Measurements from ENCODE around the gene KIF1A.

KIF1A gene

DNA sequence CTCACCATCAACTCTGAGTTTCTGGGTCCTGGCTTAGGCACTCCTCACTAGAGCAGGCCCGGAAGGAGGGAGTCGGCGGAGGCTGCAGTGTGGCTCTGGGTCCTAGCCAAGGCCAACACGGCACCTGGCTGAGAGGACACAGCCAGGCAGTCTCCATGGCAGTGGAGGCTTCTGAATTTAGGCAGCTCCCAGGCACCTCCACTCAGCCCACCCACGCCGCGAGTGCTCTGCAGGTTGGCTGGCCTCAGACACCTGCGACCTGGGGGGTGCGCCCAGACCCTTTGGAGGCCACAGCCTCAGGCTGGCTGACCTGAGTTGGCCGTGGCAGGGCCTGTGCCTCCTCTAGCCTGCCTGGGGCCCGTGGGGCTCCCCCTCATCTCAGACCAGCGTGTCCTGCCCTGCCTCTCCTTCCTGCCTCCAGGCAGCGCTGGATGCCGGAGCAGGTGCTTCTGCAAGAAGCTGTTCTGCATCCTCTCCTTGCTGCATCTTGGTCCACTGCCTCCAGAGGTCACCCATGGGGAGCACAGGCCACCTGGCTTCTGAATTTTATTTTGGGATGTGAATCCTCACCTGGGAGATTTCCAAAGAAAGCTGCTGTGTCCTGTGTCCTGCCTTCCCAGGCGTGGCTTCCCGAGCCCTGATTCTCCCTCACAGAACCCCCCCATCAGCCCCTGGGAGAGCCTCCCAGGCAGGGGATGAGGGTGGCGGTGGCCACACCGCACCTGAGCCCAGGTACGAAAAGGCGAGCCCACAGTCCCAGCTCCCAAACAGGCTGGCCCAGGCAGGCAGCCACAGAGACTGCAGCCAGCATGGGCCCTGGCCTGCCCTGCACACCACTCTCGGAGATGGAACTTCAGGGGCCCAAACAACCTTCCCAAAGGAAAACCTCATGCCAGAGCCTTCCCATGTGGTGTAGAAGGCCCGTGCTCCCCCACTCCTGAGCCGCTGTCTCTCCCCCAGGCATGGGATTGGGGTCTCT lies 105.0 kb downstream of the KIF1A start:
- no peak overlapping the region for H3K4me3 ChIP-seq (ENCODE audit: low read depth, low read length)
- no peak for DNase-seq (ENCODE audit: low read depth, low spot score)
- POLR2A ChIA-PET, result no interaction called here
- CTCF ChIA-PET, result interaction anchor here (1.3 kb wide), 1 partner anchor 26 kb away, joined by 3 read pairs; no protein-coding TSS in a partner anchor
- TF ChIP-seq, protein P1, sequence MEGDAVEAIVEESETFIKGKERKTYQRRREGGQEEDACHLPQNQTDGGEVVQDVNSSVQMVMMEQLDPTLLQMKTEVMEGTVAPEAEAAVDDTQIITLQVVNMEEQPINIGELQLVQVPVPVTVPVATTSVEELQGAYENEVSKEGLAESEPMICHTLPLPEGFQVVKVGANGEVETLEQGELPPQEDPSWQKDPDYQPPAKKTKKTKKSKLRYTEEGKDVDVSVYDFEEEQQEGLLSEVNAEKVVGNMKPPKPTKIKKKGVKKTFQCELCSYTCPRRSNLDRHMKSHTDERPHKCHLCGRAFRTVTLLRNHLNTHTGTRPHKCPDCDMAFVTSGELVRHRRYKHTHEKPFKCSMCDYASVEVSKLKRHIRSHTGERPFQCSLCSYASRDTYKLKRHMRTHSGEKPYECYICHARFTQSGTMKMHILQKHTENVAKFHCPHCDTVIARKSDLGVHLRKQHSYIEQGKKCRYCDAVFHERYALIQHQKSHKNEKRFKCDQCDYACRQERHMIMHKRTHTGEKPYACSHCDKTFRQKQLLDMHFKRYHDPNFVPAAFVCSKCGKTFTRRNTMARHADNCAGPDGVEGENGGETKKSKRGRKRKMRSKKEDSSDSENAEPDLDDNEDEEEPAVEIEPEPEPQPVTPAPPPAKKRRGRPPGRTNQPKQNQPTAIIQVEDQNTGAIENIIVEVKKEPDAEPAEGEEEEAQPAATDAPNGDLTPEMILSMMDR (IDR thresholded peaks at IDR 0.05; ENCODE audit: insufficient read depth, low read length, missing control alignments), result no peak

DNA sequence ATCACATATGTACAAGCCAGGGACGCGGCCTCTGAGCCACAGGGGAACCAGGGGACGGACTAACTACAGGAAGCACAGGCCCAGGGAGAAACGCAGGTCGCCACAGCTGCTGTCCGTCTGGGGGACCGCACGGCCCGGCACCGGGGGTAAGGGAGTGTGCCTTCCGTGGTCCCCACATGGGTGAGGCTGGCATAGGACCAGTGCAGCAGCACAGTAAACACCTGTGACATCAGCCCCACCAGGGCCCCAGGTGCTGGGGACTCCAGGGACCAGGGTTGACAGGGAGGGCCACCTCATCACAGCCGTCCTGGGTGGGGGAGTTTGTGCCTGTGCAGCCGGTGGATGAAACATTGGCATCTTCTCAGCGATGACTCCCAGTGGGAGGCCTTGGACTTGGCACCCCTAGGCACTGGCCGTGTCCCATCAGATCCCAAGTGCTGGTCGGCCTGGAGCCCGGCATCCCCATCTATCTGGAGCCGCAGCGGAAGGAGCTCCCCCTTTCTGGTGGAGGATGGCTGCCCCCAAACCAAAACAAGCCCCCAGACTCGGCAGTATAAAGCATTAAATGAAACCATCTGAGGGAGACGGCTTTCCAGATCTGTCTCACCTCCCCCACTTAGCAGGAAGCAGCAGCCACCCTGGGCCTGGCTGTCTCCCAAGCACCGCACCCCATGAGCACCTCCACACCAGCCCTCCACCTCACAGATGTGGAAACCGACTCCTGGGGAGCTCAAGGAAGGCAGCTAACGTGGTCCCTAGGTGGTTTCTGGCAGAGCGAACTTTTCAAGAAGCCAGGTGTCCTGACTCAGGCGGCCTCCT lies 105.9 kb downstream of the KIF1A start:
- TF ChIP-seq, protein P1 (IDR thresholded peaks at IDR 0.05; ENCODE audit: insufficient read depth, low read length, missing control alignments), result no peak
- H3K4me3 ChIP-seq (ENCODE audit: low read depth, low read length), result no peak overlapping the region
- DNase-seq (ENCODE audit: low read depth, low spot score), result no peak
- POLR2A ChIA-PET, result no interaction called here
- CTCF ChIA-PET, result interaction anchor here (1.3 kb wide), 1 partner anchor 27 kb away, joined by 3 read pairs; no protein-coding TSS in a partner anchor

DNA sequence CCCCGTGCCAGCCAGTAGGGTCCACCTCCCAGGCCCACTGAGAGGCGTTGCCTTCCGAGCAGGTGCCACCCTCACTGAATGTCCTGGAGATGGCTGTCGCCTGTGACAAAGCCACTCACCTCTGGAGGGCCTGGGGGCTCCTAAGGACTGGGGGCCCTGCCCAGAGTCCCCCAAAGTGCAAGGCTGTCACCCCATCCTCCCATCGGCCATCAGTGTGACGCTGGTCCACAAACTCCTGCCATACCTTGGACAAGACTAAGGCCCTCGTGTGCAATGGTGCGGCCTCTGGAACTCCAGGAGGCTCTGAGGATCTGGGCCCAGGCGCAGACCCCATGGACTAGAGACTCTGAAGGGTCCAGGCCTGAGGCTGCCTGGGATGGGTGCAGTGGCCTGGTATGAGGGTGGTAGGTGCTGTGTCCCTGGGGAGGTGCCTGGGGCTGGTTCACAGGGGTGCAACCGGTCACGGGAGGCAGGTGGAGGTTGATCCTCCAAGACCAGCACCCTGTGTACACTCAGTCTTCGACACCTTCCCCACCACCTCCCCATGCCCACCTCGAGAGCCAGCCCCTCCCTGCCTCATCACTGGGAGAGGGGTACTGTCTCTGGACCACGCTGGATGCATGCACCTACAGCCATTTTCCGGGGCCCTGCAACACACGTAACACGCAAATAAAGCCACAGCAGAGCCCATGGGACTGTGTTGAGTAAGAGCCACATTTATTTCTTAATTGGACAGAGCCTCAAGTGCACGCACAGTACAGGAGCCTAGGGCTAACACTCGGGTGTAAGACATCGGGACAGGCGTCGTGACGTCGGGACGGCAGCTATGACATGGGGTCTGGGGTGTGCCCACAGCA lies 106.7 kb downstream of the KIF1A start:
- H3K4me3 ChIP-seq (ENCODE audit: low read depth, low read length), result no peak overlapping the region
- CTCF ChIA-PET, result interaction anchor here (1.0 kb wide), 1 partner anchor 127 kb away, joined by 3 read pairs; no protein-coding TSS in a partner anchor
- POLR2A ChIA-PET, result no interaction called here
- TF ChIP-seq, protein P1 (IDR thresholded peaks at IDR 0.05; ENCODE audit: insufficient read depth, low read length, missing control alignments), result no peak
- no peak for DNase-seq (ENCODE audit: low read depth, low spot score)

DNA sequence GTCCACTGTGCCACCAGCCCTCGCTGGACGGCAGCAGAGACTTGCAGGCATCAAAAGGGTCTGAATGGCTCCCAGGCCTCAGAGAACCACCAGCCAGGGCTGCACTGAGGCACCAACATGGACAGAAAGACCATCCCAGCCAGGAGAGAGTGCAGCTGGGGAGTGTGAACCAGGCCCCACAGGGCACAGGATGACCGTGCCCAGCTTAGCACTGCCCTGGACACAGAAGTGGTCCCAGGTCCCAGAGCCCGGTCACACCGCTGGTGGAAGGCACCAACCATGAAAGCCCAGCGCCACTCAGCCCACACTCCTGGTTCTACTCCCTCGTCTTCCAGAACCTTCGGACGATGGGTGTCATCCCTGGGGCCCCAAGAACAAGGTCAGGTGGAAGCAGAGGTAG lies 107.9 kb downstream of the KIF1A start:
- CTCF ChIA-PET, result interaction anchor here (1.0 kb wide), 1 partner anchor 128 kb away, joined by 3 read pairs; no protein-coding TSS in a partner anchor
- no peak for DNase-seq (ENCODE audit: low read depth, low spot score)
- TF ChIP-seq, protein P1 (IDR thresholded peaks at IDR 0.05; ENCODE audit: insufficient read depth, low read length, missing control alignments), result no peak
- POLR2A ChIA-PET, result no interaction called here
- no peak overlapping the region for H3K4me3 ChIP-seq (ENCODE audit: low read depth, low read length)

DNA sequence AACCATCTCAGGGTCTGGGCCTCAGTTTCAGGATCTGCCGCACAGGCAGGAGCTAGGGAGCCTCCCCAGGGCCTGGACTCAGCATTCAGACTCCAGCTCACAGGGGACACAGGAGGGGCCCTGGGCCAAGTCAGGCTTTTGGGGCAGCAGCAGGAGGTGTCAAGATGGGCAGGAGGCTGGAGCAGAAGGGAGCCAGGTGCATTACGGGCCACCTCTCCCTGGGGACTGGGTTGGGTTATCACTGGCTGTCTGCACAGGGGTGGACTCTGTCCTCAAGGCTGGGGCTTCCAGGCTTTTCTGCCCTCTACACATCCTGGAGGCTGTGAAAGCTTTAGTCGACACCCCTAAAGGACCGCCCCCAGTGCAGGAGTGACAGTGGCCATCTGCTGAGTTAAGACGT lies 108.3 kb downstream of the KIF1A start:
- no peak overlapping the region for H3K4me3 ChIP-seq (ENCODE audit: low read depth, low read length)
- TF ChIP-seq, protein P1 (IDR thresholded peaks at IDR 0.05; ENCODE audit: insufficient read depth, low read length, missing control alignments), result no peak
- DNase-seq (ENCODE audit: low read depth, low spot score), result no peak
- CTCF ChIA-PET, result no interaction called here
- POLR2A ChIA-PET, result no interaction called here
